HepG2 (cell line): ENCODE results near the gene PKLR. TPM values are rescaled to one million over a fixed set of nuclear protein-coding genes. Genes with fewer than 3 reads are reported as not detected.

ENCODE experiments used
- ETV6 ChIP-seq: sonication (generic); formaldehyde crosslinking; conservative IDR thresholded peaks from 2 replicates; pipeline ENCODE4 v1.4.0; 2020; ENCODE audit warnings: missing genetic modification reagents
- FOXP4 ChIP-seq: sonication (generic); formaldehyde crosslinking; IDR thresholded peaks from 2 replicates; pipeline ENCODE4 v1.4.0; 2020; ENCODE audit warnings: missing genetic modification reagents
- HNF1B ChIP-seq: sonication (generic); formaldehyde crosslinking; IDR thresholded peaks from 2 replicates; pipeline ENCODE4 v1.5.1; 2020; ENCODE audit warnings: mild to moderate bottlenecking, moderate library complexity, missing genetic modification reagents
- KDM2A ChIP-seq: sonication (generic); formaldehyde crosslinking; IDR thresholded peaks from 2 replicates; pipeline ENCODE4 v1.4.0; 2020; ENCODE audit warnings: low read depth, missing genetic modification reagents, borderline replicate concordance
- MTA3 ChIP-seq: sonication (generic); formaldehyde crosslinking; IDR thresholded peaks from 2 replicates; pipeline ENCODE4 v1.4.0; 2020; ENCODE audit warnings: missing genetic modification reagents
- MZF1 ChIP-seq: sonication (generic); formaldehyde crosslinking; IDR thresholded peaks from 2 replicates; pipeline ENCODE4 v1.8.1; 2023; ENCODE audit warnings: mild to moderate bottlenecking, missing genetic modification reagents, borderline replicate concordance
- NFE2L2 ChIP-seq: fragments of 150-350 bp; IDR thresholded peaks from 2 replicates; pipeline ENCODE4 v1.6.1; 2014; ENCODE audit warnings: low read length
- PHB2 ChIP-seq: fragments of 450-650 bp; IDR thresholded peaks from 2 replicates; pipeline ENCODE4 v1.6.1; 2018; ENCODE audit not compliant: partially characterized antibody
- RFX1 ChIP-seq: fragments of 450-650 bp; IDR thresholded peaks from 2 replicates; pipeline ENCODE4 v1.6.1; 2017
- SOX5 ChIP-seq: IDR thresholded peaks from 2 replicates; pipeline ENCODE4 v1.6.1; 2016; ENCODE audit warnings: borderline replicate concordance
- SP5 ChIP-seq: IDR thresholded peaks from 2 replicates; pipeline ENCODE4 v1.6.1; 2016; ENCODE audit warnings: low read depth, borderline replicate concordance
- ZFP37 ChIP-seq: sonication (generic); formaldehyde crosslinking; IDR thresholded peaks from 2 replicates; pipeline ENCODE4 v1.4.0; 2020; ENCODE audit warnings: missing genetic modification reagents, borderline replicate concordance
- ZNF18 ChIP-seq: sonication (generic); formaldehyde crosslinking; IDR thresholded peaks from 2 replicates; pipeline ENCODE4 v1.8.0; 2022; ENCODE audit warnings: mild to moderate bottlenecking, missing genetic modification reagents; ENCODE audit not compliant: insufficient replicate concordance
- ZNF280D ChIP-seq: sonication (generic); formaldehyde crosslinking; IDR thresholded peaks from 2 replicates; pipeline ENCODE4 v1.5.1; 2020; ENCODE audit warnings: mild to moderate bottlenecking, missing genetic modification reagents
- ZNF281 ChIP-seq: sonication (generic); formaldehyde crosslinking; IDR thresholded peaks from 2 replicates; pipeline ENCODE4 v1.4.0; 2020; ENCODE audit warnings: missing genetic modification reagents, borderline replicate concordance
- ZNF567 ChIP-seq: sonication (generic); formaldehyde crosslinking; IDR thresholded peaks from 2 replicates; pipeline ENCODE4 v1.8.1; 2023; ENCODE audit warnings: mild to moderate bottlenecking, missing genetic modification reagents, borderline replicate concordance
- ZSCAN29 ChIP-seq: sonication (generic); formaldehyde crosslinking; conservative IDR thresholded peaks from 2 replicates; pipeline ENCODE4 v1.4.0; 2020; ENCODE audit warnings: mild to moderate bottlenecking, missing genetic modification reagents
- polyA plus RNA-seq, 8 experiments: library from polyadenylated mRNA; depleted of rRNA in 3 of 8; stranded (reverse) in 7 of 8; unstranded in 1 of 8; fragments of >200 nt; fragmentation: Illumina TruSeq in 4 of 8; extraction: Trizol in 4 of 8; gene quantifications; 2 replicates each; pipeline versions ENCODE4 v1.2.1 to v1.2.3, GENCODE V29; 2011 to 2016; ENCODE audit warnings: low read depth in 4 of 8, missing spikeins in 1 of 8, mixed read lengths in 1 of 8; ENCODE audit not compliant: insufficient read depth in 1 of 8
- total RNA-seq, 5 experiments: library from RNA; depleted of rRNA; stranded (reverse); fragments of >200 nt; fragmentation: Illumina TruSeq; extraction: Trizol; gene quantifications; 2 replicates each; pipeline ENCODE4 v1.2.3, GENCODE V29; 2016; ENCODE audit warnings: low read depth in 1 of 5

The PKLR gene
- total and polyA plus RNA-seq, 2 of the 13 experiments (the other 11 are each of a cell fraction or from before 2014, with no cell fraction given) = 10.3 to 29.3 TPM

GRCh38 chr1:155250633-155251449, 50.4 kb downstream of the PKLR start (continued):
- TF ChIP-seq ZNF281 (CRISPR knock-in tag) (no peak), ZNF280D (CRISPR knock-in tag) (no peak; the same call in 1 of the 2 replicates), KDM2A (CRISPR knock-in tag) (peak; percentile 71; the same call in 1 of the 2 replicates), SOX5 (CRISPR knock-in tag) (peak; percentile 45; the same call in 1 of the 2 replicates), ZNF18 (CRISPR knock-in tag) (no peak), RFX1 (no peak), ETV6 (peak; percentile 26; the same call in 1 of the 2 replicates), PHB2 (no peak), MZF1 (no peak), ZSCAN29 (CRISPR knock-in tag) (no peak), ZNF567 (no peak), FOXP4 (CRISPR knock-in tag) (peak; percentile 50), MTA3 (no peak), NFE2L2 (no peak; the same call in 1 of the 2 replicates), HNF1B (CRISPR knock-in tag) (no peak; the same call in 1 of the 2 replicates), ZFP37 (CRISPR knock-in tag) (no peak), SP5 (CRISPR knock-in tag) (0 out of 2 replicates have a peak, but pooled peaks have one; percentile 8)
